NCI-H460 (cell line): Measurements from ENCODE around the gene PRPSAP1. TPM values are rescaled to one million over a fixed set of nuclear protein-coding genes. Genes with fewer than 3 reads are reported as not detected.

Source experiments
- DNase-seq: peaks from one replicate; pipeline ENCODE4 v3.0.0-alpha.2; 2016; ENCODE audit warnings: low read depth; ENCODE audit errors: extremely low read depth
- total RNA-seq: library from RNA; depleted of rRNA; stranded (reverse); fragments of >200 nt; shearing (Covaris generic); gene quantifications from 2 replicates; pipeline ENCODE4 v1.2.3, GENCODE V29; 2014

The PRPSAP1 gene
- total RNA-seq, 1 experiment from 2014 or later: 44.8 TPM

- peak; percentile 61 for DNase-seq
These were observed 30.7 kb upstream of the PRPSAP1 start, which contains the start of gene SPHK1 for GRCh38 chr17:76384222-76384986. Gene SPHK1, plus strand, starts transcription at chr17:76384609. Its CDS starts 1,036 bp downstream, at chr17:76385645.

GRCh38 chr17:76383546-76384221 lies 30.0 kb upstream of the PRPSAP1 start:
- DNase-seq: no peak

- DNase-seq: no peak
These were observed 29.3 kb upstream of the PRPSAP1 start for GRCh38 chr17:76382803-76383545.

GRCh38 chr17:76382351-76382802 lies 28.7 kb upstream of the PRPSAP1 start:
- no peak for DNase-seq

- DNase-seq: no peak
These were observed 28.1 kb upstream of the PRPSAP1 start for GRCh38 chr17:76381633-76382350.

- no peak for DNase-seq
These were observed 26.1 kb upstream of the PRPSAP1 start for GRCh38 chr17:76379646-76380376.

- DNase-seq: no peak
These were observed 25.5 kb upstream of the PRPSAP1 start for GRCh38 chr17:76379275-76379641.

- no peak for DNase-seq
These were observed 25.0 kb upstream of the PRPSAP1 start for GRCh38 chr17:76378548-76379274.

- no peak for DNase-seq
These were observed 22.8 kb upstream of the PRPSAP1 start for GRCh38 chr17:76376318-76377133.

- DNase-seq: no peak
These were observed 18.2 kb upstream of the PRPSAP1 start for GRCh38 chr17:76371656-76372628.

- DNase-seq: peak; percentile 34
These were observed 16.7 kb upstream of the PRPSAP1 start for GRCh38 chr17:76370261-76370993.

- DNase-seq: no peak
These were observed 16.1 kb upstream of the PRPSAP1 start for GRCh38 chr17:76369804-76370203.

- no peak for DNase-seq
These were observed 15.7 kb upstream of the PRPSAP1 start for GRCh38 chr17:76369379-76369778.

- DNase-seq: no peak
These were observed 14.8 kb upstream of the PRPSAP1 start for GRCh38 chr17:76368545-76368944.

GRCh38 chr17:76367642-76368041 lies 13.9 kb upstream of the PRPSAP1 start:
- DNase-seq: no peak

- DNase-seq: no peak
These were observed 12.5 kb upstream of the PRPSAP1 start for GRCh38 chr17:76366247-76366646.
